ENCODE data around the gene TENT4B. TPM values are rescaled to one million over a fixed set of nuclear protein-coding genes. Genes with fewer than 3 reads are reported as not detected.

TENT4B gene
- total RNA-seq, 2 experiments from 2014 or later = 5.8 to 8.8 TPM

- ChIA-PET CTCF (ENCODE audit: unreplicated experiment) (interaction anchor here (1.0 kb wide), 1 partner anchor 183 kb away, joined by 3 read pairs; the partner anchor contains the start of gene CNEP1R1), POLR2A (interaction anchor here (0.5 to 0.9 kb wide), 4 partner anchors 27 to 167 kb away, joined by 3 read pairs; no protein-coding TSS in a partner anchor)
- H3K4me1 ChIP-seq (ENCODE audit: insufficient read depth, low read length, poor library complexity, severe bottlenecking) = peaks cover 12% of the 10 kb centered on the region
- DNase-seq (ENCODE audit: low spot score) = no peak
- TF ChIP-seq EZH2phosphoT487 (IDR thresholded peaks at IDR 0.05; ENCODE audit: borderline replicate concordance, low read depth, low read length) (no peak), CTCF (conservative IDR thresholded peaks at IDR 0.05; ENCODE audit: low read length) (no peak)
- BruUV-seq (replicated peaks) = no TSS peak
- peaks cover 9% of the 10 kb centered on the region; the same call in 1 of the 2 replicates for H3K36me3 ChIP-seq (ENCODE audit: insufficient read depth, low read length)
- no peaks in the 10 kb centered on the region for H3K9me3 ChIP-seq (ENCODE audit: low read length)
- H2AFZ ChIP-seq (ENCODE audit: low read length) = no peak overlapping the region
- H3K79me2 ChIP-seq (ENCODE audit: insufficient read depth, low read depth, low read length) = no peaks in the 10 kb centered on the region
- no peak overlapping the region for H3K4me3 ChIP-seq (ENCODE audit: low read depth, low read length, poor library complexity, severe bottlenecking)
- no peak overlapping the region for H3K4me2 ChIP-seq (ENCODE audit: low read length)
- H4K20me1 ChIP-seq (ENCODE audit: insufficient read depth, low read length) = 0 out of 2 replicates have a peak, but pooled peaks cover 9% of the 10 kb centered on the region
- no peak overlapping the region for H3K27ac ChIP-seq (ENCODE audit: low read depth, low read length, poor library complexity, severe bottlenecking)
- no peaks in the 10 kb centered on the region for H3K9me2 ChIP-seq (ENCODE audit: insufficient read depth, low read length)
- intact Hi-C loops (cut with micrococcal nuclease; ENCODE audit: unreplicated experiment) = no loop called here
Observed at GRCh38 chr16:50208460-50208931, 55.4 kb downstream of the TENT4B start.

GRCh38 chr16:50209546-50210265 lies 56.6 kb downstream of the TENT4B start:
- H3K4me2 ChIP-seq (ENCODE audit: low read length) = no peak overlapping the region
- BruUV-seq (replicated peaks) = no TSS peak
- H4K20me1 ChIP-seq (ENCODE audit: insufficient read depth, low read length) = 0 out of 2 replicates have a peak, but pooled peaks cover 9% of the 10 kb centered on the region
- intact Hi-C loops (cut with micrococcal nuclease; ENCODE audit: unreplicated experiment) = loop anchor here (1.0 to 10.0 kb wide), 7 partner anchors 57 to 595 kb away; partner anchors contain the start of genes BRD7 and TENT4B
- TF ChIP-seq CTCF (conservative IDR thresholded peaks at IDR 0.05; ENCODE audit: low read length) = no peak
- no peak for TF ChIP-seq EZH2phosphoT487 (IDR thresholded peaks at IDR 0.05; ENCODE audit: borderline replicate concordance, low read depth, low read length)
- H3K27ac ChIP-seq (ENCODE audit: low read depth, low read length, poor library complexity, severe bottlenecking) = no peak overlapping the region
- POLR2A ChIA-PET = interaction anchor here (0.8 to 1.6 kb wide), 3 partner anchors 15 to 59 kb away, joined by 3 to 4 read pairs (median 4); no protein-coding TSS in a partner anchor
- no peaks in the 10 kb centered on the region for H3K79me2 ChIP-seq (ENCODE audit: insufficient read depth, low read depth, low read length)
- peak; percentile 19 for DNase-seq (ENCODE audit: low spot score)
- no peaks in the 10 kb centered on the region for H3K9me3 ChIP-seq (ENCODE audit: low read length)
- H3K4me1 ChIP-seq (ENCODE audit: insufficient read depth, low read length, poor library complexity, severe bottlenecking) = peaks cover 12% of the 10 kb centered on the region
- peaks cover 11% of the 10 kb centered on the region; the same call in 1 of the 2 replicates for H3K36me3 ChIP-seq (ENCODE audit: insufficient read depth, low read length)
- H2AFZ ChIP-seq (ENCODE audit: low read length) = no peak overlapping the region
- CTCF ChIA-PET (ENCODE audit: unreplicated experiment) = interaction anchor here (0.6 to 3.4 kb wide), 3 partner anchors 142 to 184 kb away, joined by 3 to 30 read pairs (median 21); partner anchors contain the start of gene CNEP1R1
- no peaks in the 10 kb centered on the region for H3K9me2 ChIP-seq (ENCODE audit: insufficient read depth, low read length)
- no peak overlapping the region for H3K4me3 ChIP-seq (ENCODE audit: low read depth, low read length, poor library complexity, severe bottlenecking)
